HG02870 (cell line): Measurements from ENCODE around the gene COPRS.
"Not testable (repeated sequence)": the region's sequence is repeated elsewhere in the genome, so short reads cannot be mapped to it uniquely, and the experiment has no call there.

Experiments
- ATAC-seq: cut with Tn5 transposase; IDR thresholded peaks from one replicate; pipeline ENCODE4 v1.9.1; 2021; ENCODE audit warnings: mild to moderate bottlenecking, moderate library complexity; ENCODE audit not compliant: unreplicated experiment

Gene COPRS

DNA sequence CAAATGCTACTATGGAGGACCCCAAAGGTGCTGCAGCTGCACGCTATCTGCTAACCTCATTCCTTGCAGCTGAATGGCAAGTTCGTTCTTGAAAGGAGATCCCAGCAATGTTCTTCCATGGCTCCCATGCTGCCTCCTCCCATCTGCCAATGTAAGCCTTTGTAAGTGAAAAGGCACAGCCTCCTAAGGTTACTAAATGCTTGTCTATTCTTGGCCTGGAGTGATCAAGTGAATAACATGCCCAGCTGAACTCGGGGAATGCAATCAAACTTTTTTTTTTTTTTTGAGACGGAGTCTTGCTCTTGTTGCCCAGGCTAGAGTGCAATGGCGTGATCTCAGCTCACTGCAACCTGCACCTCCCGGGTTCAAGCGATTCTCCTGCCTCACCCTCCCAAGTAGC is 49.2 kb downstream of the COPRS start:
- not testable (repeated sequence) for ATAC-seq

DNA sequence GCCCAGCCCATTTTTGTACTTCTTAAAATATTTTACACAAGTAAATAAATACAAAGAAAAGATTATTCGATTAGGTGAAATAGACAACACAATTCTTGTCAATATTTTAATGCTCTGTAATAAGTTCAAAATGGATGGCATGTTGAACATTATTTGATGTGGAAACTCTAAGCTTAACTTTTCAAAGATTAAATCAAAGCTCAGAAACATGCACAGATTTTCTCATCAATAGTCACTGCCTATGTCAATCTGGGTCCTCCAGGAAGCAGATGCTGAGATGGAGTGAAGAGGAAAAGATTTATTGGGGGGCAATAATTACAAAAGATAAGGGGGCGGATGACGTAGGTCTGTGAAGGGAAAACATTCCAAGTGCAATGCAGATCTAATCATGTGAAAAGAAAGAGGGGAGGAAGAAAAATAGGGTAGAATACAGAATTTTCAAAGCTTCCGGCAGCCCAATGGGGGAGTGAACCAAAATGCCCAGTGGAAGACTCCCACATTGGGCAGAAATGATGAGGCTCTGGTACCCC is 50.5 kb downstream of the COPRS start:
- ATAC-seq: no peak

DNA sequence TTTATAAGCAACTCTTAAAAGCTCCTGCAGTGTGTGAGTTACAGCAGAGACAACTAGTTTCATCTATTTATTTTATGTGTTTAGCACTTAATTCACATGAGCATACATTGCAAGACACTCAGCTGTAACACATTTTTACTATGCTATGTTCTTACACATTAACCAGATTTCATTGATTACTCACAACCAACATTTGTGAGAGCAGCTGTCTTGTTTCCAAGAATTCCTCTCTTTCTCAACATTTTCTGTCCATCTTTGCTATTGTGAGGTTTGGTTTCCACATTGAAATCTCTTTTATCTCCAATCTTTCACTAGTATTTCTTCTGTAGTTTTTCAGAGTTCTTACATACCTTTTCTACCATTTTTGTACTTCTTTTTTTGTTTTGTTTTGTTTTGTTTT is 51.2 kb downstream of the COPRS start:
- ATAC-seq: no peak

DNA sequence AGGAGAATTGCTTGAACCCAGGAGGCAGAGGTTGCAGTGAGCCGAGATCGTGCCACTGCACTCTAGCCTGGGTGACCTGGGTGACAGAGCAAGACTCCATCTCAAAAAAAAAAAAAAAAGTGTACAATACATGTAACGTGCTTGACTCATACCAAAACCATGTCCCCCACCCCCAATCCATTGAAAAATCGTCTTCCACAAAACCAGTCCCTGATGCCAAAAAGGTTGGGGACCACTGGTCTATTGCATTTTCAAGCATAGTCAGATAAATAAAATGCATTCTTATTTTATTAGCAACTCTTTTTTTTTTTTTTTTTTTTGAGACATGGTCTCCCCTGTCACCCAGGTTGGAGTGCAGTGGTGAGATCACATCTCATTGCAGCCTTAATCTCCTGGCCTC is 52.1 kb downstream of the COPRS start:
- no peak for ATAC-seq

DNA sequence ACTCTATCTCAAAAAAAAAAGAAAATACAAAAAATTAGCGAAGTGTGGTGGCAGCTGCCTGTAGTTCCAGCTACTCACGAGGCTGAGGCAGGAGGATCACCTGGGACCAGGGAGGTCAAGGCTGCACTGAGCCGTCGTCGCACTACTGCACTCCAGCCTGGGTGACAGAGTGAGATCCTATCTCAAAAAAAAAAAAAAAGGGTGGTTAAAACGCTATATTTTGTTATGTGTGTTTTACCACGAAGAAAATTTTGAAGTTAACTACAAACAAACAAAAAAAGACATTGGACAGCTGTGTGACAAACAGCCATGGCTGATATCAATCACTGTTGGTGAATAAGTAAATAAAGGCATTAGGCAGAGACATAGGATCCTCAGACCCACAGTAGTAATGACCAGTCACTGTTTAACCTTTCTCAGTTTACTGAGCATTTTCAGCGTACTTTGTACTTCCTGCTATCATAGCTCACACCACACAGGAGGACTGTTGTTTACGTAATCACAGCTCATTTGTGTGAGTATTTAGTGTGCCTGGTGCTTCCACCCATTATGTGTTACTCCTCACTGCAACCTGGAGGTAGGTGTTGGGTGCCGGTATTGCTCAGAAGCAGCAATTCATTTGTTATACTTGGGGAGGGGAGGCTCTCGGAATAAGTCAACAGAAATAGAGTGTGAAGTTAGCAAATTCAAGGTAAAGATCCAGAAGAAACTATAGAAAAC is 55.4 kb downstream of the COPRS start:
- ATAC-seq: no peak

DNA sequence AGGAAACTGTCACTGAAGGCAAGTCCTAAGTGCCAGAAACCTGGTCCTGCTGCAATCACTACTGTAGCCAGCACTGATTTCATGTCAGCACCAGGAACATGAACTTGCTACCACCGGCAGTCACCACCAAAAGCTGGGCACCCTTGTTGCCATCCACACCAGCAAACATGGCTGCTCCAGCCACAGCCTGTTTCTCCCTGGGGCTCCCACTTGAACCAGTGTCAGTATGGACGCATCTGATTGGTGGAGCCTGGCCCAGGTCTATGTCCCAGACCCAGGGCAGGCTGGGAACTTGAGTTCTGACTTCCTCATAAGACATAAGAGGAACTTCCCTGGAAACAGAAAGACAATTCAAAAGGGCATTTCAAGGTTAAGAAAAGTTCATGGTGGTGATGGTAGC is 56.5 kb downstream of the COPRS start:
- no peak for ATAC-seq
